ENCODE results near the gene ZMIZ1. TPM values are rescaled to one million over a fixed set of nuclear protein-coding genes. Genes with fewer than 3 reads are reported as not detected.
A peak's percentile ranks its signal among the peaks of the same experiment; 100 is the strongest.

ZMIZ1 gene
- total RNA-seq, 1 experiment from 2014 or later: 13.9 TPM

DNA sequence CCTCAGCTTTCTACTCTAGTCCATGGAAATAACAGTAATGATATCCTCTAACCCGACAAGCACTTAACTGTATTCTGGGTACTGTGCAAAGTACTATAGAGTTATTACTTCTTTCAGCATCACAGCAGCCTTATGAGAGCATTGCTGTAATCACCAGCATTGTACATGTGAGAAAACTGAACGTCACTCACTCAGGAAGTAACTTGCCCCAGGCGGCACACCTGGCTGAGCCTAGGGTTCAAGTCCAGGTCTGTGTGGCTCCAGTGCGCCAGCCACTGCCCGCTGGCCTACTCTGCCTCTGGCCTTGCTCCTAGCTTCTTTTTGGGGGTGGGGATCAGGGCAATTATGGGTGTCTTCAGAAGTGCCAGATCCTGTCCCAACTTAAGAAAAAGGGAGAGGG, 50.5 kb downstream of the ZMIZ1 start:
- no peak for DNase-seq (ENCODE audit: low read depth)

GRCh38 chr10:79123547-79123963, 54.8 kb downstream of the ZMIZ1 start:
- no peak for DNase-seq (ENCODE audit: low read depth)

GRCh38 chr10:79124066-79124465, 55.3 kb downstream of the ZMIZ1 start:
- no peak for DNase-seq (ENCODE audit: low read depth)

- no peak for DNase-seq (ENCODE audit: low read depth)
These were observed 56.3 kb downstream of the ZMIZ1 start for GRCh38 chr10:79125092-79125491.

DNA sequence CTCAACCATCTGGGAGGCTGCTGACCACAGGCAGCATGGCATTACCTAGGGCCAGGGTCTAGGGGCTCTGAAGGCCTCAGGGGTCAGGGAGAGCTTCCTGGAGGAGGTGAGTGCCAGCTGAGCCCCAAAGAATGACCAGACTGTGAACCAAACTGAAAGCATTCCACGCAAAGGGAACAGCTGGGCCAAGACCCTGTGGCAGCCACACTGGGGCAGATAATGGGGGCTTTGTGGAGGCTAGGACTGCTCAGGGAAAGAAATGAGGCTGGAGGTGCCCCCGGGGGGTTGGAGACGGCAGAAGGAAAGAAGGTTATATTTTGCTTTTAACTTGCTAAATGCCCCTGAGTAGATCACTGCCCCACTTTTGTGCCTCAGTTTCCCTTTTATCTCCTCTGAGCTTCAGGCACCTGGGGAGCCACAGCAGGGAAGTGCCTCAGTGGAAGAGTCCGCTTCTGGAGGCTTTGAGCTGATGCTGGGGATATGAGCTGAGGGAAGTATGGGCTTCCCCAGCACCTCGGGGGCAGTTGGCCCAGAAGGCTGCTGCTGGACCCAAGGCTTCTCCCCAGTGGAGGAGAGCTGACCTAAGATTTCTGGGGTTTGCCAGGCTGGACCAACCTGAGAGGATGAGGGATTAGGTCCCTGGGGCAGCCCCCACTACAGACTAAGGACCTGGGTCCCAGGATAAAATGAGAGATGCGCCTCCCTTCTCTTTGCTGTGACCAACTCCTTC, 57.8 kb downstream of the ZMIZ1 start:
- DNase-seq (ENCODE audit: low read depth): no peak

DNA sequence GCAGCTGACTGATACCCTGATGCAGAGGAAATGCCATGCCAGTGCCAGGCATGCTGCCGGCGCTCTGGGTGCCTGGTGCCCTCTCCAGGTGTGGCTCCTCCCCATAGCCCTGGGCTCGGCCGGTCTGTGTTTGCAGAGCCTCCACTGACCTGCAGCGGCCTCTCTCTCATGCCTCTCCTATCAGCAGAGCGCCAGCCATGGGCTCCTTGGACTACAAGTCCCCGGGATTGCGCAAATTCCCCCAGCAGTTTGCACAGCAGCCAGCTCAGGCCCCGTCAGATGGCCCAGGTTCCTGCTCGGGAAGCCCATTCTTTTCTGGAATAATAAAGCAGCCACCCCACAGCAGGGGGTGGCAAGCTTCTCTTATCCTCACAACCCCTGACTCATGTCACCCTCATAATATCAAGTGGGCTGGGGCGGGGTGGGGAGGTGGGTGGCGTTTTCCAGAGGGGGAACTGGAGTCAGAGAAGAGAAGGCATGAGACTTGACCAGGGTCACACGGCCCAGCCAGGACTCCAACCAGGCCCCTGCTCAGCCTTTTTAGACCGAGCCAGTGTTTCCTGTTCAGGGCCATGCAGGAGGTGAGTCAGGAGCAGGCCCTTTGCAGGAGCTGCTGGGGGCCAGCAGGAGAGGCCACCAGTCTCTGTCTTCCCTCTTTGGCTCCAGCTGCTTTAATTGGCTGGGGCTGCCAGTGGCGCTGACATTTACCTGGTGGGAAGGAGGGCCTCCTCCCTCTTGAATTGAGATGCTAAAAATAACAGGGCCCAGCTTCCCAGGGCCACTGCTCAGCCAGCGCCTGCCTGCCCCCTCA, 58.6 kb downstream of the ZMIZ1 start:
- DNase-seq (ENCODE audit: low read depth): peak; percentile 86

- no peak for DNase-seq (ENCODE audit: low read depth)
These were observed 59.6 kb downstream of the ZMIZ1 start for GRCh38 chr10:79128241-79128922.

GRCh38 chr10:79128923-79129305, 60.1 kb downstream of the ZMIZ1 start:
- no peak for DNase-seq (ENCODE audit: low read depth)

DNA sequence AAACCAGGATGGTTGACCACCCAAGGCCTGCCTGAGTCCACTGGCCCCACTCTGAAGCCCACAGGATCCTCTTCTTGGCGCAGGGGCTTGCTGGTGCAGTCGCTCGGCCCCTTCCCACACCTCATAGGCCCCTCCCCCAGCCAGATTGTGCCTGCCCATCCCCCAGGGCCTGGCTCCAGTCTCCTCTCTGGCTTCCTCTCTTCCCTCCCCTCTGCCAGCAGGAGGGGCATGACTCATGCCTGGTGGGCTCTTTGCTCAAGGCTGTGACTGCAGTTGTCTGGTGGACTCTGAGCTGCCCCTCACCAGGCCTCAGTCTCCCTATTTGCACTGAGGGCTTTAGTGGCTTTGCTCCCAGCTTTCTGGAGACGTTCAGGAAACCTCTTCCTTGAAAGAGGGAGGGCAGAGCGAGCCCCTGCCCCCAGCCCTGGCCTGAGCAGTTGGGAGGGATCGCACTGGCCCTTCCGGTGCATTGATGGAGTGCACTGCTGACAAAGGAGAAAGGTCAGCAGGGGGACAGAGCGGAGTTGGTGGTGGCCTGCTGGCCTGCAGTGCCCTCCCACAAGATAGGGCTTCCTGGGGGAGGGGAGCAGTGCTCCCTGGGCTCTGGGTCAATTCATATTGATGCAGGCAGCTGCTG, 60.7 kb downstream of the ZMIZ1 start:
- DNase-seq (ENCODE audit: low read depth): peak; percentile 72

DNA sequence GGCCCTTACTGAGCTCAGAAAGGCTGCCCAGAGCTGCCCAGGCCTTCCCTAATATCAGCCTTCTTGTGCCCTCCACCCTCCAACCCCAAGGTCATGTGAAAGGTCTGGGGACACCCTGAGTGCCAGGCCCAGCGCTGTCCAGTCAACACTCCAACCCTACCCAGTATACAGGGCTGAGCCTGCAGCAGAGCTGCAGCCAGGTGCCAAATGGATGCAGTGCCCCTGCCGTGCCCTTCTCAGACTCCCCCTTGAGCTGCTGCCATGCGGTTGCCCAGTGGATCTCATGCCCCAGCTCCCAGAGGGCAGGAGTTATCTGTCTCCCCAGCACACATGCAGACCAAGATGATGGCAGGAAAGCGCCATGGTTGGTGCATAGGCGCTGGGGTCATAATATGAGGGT, 61.5 kb downstream of the ZMIZ1 start:
- DNase-seq (ENCODE audit: low read depth): no peak

- no peak for DNase-seq (ENCODE audit: low read depth)
These were observed 62.1 kb downstream of the ZMIZ1 start for GRCh38 chr10:79130846-79131245.

- no peak for DNase-seq (ENCODE audit: low read depth)
These were observed 63.3 kb downstream of the ZMIZ1 start for GRCh38 chr10:79131836-79132631.

DNA sequence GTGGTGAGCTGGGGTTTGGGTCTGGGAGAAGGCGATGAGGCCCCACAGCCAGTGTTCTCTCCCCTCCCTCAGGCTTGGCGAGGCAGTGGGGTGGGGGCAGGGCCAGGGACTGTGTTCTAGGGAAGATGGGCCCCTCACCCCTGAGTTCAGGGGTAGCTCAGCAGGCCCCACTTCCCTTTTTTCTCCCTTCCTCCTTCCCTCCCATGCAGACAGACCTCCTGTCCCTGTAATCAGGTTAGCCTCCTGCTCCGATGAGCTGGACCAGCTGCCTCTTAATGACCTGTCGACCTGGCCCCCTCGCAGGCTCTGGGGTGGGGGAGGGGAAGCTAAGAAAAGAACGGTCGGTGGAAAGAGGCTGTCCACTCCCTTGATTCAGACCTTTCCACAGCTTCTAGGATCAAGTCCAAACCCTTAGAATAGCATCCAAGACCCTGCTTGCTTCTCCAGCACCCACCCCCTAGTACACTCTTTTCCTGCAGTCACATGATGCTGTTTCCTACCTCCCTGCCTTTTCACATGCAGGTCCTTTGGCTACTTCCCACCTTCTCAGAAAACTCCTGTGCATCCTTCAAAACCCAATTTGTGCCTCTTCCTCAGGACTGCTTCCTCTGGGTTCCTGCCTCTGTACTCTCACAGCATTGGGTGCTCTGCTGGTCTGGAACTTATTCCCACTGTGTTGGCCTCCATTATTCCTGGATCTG, 64.1 kb downstream of the ZMIZ1 start:
- no peak for DNase-seq (ENCODE audit: low read depth)

DNA sequence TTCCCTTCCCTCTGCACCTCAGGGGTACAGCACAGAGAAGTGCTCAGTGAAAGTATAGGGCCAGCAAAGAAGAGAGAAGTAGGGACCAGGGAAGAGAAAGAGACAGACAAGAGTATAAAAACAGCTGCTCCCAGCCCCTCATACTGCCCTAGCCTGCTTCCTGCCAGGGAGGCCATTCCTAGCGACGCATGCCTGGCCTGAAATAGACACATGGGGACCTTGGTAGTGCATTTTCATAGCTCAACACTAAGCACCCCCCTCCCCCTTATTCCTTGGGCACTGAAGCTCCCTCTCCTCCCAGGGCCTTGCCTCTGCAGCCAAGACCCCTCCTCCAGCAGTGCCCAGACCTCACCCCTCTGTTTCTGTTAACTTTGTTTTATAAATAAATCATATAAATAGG, 64.7 kb downstream of the ZMIZ1 start:
- DNase-seq (ENCODE audit: low read depth): no peak

DNA sequence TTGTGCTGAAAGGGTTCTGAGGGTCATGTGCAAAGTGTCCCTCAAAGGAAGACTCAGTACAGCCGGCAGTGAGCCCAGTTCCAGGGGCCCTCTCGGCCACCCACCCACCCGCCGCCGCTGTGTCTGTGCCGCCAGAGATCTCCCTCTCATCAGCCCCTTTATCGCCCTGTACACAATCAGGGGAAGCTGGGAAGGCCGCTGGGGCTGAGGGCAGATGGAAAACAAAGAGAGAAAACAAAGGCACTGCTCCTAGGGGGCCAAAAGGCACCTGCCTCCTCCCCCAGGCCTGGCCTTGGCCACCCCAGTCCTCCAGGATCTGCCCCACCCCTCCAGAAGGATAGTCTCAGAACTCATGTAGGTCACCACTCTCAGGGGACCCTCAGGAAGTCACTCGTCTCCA, 67.0 kb downstream of the ZMIZ1 start:
- DNase-seq (ENCODE audit: low read depth): no peak

DNA sequence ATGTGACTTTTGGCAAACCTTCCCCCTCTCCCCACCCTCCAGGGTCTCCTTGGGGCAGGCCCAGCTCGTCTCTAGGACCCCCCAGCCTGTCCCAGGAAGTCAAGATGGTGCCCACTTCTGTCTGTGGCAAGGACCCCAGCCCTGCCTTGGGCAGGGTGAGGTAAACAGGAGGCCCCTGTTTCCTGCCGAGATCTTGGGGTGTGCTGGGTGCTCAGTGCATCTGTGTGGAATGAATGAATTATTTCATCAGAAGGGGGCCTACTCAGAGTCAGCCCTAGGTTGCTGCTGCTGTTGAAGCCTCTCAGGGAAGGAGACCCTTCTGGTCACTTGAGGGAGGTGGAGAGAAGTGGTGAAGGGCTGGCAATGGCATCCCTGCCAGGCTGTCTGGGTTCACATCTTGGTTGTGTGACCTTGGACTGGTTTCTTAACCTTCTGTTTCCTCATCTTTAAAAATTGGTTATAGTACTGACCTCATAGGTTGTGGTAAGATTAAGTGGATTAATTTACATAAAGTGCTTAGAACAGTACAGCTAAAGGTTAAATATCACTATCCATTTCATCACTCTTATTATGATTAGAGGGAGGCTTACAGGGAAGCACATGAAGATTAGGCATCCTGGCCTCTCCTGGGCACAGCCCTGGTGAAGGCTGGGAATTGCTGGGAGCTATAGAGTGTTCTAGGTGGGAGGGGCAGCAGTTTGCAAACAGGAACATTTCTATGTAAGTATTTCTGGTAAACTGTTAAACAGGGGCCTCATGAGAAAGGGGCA, 67.7 kb downstream of the ZMIZ1 start:
- DNase-seq (ENCODE audit: low read depth): no peak

DNA sequence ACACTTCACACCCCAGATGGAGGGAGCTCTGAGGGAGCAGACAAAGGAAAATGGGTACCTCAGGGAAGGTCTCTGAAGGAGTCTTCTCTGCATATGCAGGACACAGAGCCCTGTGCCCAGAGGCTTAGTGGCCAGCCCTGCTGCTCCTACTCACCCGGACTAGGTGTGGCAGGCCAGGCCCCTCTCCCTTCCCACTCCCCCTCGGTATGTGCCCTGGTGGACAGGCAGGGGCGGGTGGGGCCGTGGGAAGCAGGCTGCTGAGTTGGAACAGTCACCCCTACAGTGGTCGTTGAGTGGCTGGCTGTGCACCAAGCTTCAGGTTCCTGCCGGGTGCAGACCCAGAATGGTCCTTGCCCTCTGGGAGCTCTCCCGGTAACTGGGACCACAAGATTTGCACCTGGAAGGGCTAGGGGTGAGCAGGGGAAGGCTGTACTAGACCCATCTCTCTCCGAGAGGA, 68.6 kb downstream of the ZMIZ1 start:
- DNase-seq (ENCODE audit: low read depth): no peak

GRCh38 chr10:79137826-79138225, 69.1 kb downstream of the ZMIZ1 start:
- DNase-seq (ENCODE audit: low read depth): peak; percentile 73

DNA sequence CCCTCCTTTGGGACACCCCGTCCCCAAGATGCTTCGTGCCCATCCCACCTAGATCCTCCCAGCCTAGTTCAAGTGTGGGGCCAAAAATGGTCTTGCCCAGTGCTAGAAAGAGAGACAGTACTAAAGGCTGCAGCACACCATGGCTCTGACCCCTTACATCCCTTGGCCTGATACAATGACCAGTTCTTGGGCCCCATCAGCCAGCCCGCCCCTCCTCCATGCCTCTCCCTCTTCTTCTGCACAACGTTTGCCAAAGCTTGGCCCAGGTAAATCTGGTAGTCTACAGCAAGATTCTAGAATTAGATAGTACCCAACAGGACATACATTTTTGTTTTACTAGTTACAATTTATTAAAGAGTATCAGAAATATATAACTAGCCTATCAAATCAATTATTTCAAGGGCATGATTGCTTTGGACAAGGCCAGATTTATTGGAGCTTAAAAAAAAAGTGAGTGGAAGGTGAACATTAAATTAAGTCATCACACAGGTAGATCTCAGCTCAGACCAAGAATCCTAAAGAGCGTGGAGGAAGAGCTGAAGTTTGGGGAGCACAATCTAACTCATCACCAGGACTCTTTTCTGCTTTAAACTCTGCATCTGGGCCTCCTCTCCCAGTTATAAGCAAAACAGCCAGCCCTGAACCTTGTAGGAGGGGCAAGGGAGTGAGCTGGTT, 69.8 kb downstream of the ZMIZ1 start:
- no peak for DNase-seq (ENCODE audit: low read depth)
